GM19238 (cell line): ENCODE results near the gene SOX21.

Source experiments
- DNase-seq: peaks from one replicate; pipeline ENCODE4 v3.0.0; 2011; ENCODE audit warnings: low spot score; ENCODE audit not compliant: insufficient read length

The SOX21 gene

DNA sequence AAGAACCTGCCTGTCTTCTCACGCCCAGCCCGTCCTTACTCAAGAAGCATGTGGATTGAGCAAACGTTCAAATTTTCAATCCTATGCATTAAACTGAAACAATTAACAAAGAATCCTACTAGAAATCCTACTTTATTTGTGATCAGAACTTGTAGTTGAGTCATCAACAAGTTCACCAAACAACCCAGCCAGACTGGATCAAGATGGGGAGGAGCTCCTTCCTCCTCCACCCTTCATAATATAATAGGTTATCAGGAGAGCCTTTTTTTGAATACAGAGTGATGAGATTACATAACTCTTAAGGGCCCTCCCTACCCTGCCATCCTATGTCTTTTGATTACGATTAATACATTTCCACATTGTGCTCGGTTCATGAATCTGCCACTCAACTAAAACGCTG is 32.7 kb downstream of the SOX21 start:
- no peak for DNase-seq

- DNase-seq = no peak
Measured at GRCh38 chr13:94678845-94679244, 33.5 kb downstream of the SOX21 start.

GRCh38 chr13:94677799-94678198 is 34.5 kb downstream of the SOX21 start:
- DNase-seq = no peak

DNA sequence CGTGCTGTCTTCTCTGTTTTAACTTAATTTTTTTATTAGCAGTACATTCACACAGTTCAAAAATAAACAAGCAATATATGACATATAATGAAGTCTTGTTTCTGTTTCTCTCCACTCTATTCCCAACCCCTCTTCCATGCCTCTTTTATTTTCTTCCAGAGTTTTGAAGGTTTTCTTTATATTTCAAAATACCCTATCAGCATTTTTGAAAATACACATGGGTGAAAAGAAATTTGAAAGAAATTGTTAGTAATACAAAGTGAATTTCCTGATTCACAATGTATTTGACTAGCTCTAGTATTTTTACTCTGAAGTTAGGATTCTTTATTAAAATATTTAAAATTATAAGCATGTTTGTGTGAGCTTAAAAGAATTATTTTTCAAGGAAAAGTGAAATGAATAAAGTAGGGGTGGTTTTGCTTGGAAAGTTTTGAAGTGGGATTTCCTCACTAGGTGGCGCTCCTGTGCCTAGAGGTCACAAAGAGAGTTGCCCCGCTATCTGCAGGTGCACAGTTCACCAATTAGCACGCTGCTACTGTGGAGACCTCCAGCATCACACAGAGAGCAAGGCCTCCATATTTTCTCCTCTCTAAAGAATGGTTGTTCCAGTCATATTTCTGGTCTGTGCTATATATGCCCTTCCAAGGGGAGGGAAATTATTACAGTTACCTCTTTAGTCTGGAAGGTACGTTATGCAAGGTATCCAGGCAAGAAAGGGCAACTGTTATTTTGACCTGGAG is 37.6 kb downstream of the SOX21 start:
- peak; percentile 31 for DNase-seq

- no peak for DNase-seq
Measured at GRCh38 chr13:94673851-94674250, 38.5 kb downstream of the SOX21 start.

- DNase-seq = no peak
Measured at GRCh38 chr13:94672400-94672799, 39.9 kb downstream of the SOX21 start.

GRCh38 chr13:94667190-94667589 is 45.2 kb downstream of the SOX21 start:
- no peak for DNase-seq

GRCh38 chr13:94666065-94666464 is 46.3 kb downstream of the SOX21 start:
- DNase-seq = no peak

GRCh38 chr13:94664889-94665288 is 47.5 kb downstream of the SOX21 start:
- no peak for DNase-seq

DNA sequence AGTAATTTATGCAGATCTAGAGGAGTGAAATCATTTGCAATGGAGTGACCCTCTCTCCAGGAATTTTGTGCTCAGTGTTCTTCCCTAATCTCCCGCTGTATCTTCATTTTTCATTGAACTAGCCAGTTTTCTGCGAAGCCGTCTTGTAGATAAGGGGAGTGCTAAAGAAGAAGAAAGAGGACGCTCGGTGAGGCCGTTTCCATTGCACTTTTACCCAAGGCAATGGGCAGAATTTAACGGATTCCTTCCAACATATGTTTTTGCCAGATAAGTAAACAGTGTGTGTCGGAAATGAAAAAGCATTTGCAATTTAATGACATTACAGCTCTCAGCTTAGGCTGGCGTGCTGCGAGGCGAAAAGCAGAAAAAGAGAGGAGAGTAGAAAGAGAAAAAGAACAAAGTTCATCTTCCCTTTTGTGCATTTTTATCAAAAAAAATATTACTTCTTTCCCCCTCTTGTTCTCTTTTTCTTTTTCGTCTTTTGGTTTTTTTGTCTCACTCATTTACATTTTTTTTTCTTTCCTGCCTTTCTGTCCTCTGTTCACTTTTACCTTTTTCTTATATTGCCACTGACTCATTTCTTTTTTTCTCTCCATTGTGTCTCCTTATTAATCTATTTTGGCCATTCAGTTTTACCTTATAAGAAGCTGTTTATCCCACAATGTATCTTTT is 49.9 kb downstream of the SOX21 start:
- DNase-seq = no peak

DNA sequence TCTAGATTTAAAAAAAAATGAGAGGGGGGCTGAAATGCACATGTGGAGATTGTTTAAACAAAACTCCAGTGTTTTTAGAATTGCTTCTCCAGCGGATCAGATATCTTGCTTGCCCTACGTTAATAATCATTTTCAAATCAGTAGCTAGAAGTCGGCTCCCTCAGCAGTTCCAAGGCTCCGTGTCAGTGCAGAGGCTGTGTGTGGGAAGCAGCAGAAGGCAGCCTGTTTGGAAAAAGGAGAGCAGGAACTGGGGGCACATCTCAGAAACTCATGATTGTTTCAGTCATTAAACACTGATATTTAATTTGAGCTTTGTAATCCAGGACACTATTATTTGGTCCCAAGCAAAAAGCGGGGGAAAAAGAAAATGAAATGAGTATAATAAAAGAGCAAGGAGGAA is 50.9 kb downstream of the SOX21 start:
- no peak for DNase-seq

GRCh38 chr13:94660695-94661326 is 51.5 kb downstream of the SOX21 start:
- no peak for DNase-seq
